Activated CD4-positive, alpha-beta T cell treated with anti-CD3 and anti-CD28 coated beads, Interleukin-2, amount 10 ng/mL, durations not matched to agents 24 days and 14 days (primary cell): Measurements from ENCODE around the gene SERPINB6. TPM values are rescaled to one million over a fixed set of nuclear protein-coding genes. Genes with fewer than 3 reads are reported as not detected.
A peak's percentile ranks its signal among the peaks of the same experiment; 100 is the strongest.
"Not testable (repeated sequence)": the region's sequence is repeated elsewhere in the genome, so short reads cannot be mapped to it uniquely, and the experiment has no call there.

ENCODE experiments used
- DNase-seq: peaks from one replicate; pipeline ENCODE4 v3.0.0; 2022
- H3K27ac Mint-ChIP-seq: one replicate; pipeline ENCODE4 v1.8.0; 2022; ENCODE audit warnings: mild to moderate bottlenecking, mixed read lengths
- H3K27me3 Mint-ChIP-seq: one replicate; pipeline ENCODE4 v1.8.0; 2022; ENCODE audit warnings: mixed read lengths
- H3K36me3 Mint-ChIP-seq: one replicate; pipeline ENCODE4 v1.8.0; 2022; ENCODE audit warnings: low read depth, mild to moderate bottlenecking, mixed read lengths
- H3K4me1 Mint-ChIP-seq: one replicate; pipeline ENCODE4 v1.8.0; 2021; ENCODE audit warnings: mixed read lengths
- H3K4me3 Mint-ChIP-seq: one replicate; pipeline ENCODE4 v1.8.0; 2022; ENCODE audit warnings: mild to moderate bottlenecking, moderate library complexity, mixed read lengths
- H3K9me3 Mint-ChIP-seq: one replicate; pipeline ENCODE4 v1.8.0; 2021; ENCODE audit warnings: mixed read lengths
- intact Hi-C: fragments of 100-400 bp; cut with micrococcal nuclease; formaldehyde crosslinking; loops from one replicate; pipeline ENCODE4 v1.15.1; 2023
- total RNA-seq: library from RNA; stranded (reverse); gene quantifications from 2 replicates; pipeline ENCODE4 v1.2.3, GENCODE V29; 2022

The SERPINB6 gene
- total RNA-seq, 1 donor from 2014 or later = 33.1 TPM

- Mint-ChIP-seq H3K9me3 (peaks cover 7% of the 10 kb centered on the region), H3K36me3 (peaks cover 3% of the 10 kb centered on the region), H3K4me1 (peaks cover 21% of the 10 kb centered on the region), H3K27ac (no peak overlapping the region), H3K4me3 (no peak overlapping the region), H3K27me3 (peaks cover 12% of the 10 kb centered on the region)
- no peak for DNase-seq
- intact Hi-C loops = no loop called here
Measured at GRCh38 chr6:2920671-2921112, 50.7 kb downstream of the SERPINB6 start.

- peaks cover 3% of the 10 kb centered on the region for H3K36me3 Mint-ChIP-seq
- no peak overlapping the region for H3K27ac Mint-ChIP-seq
- intact Hi-C loops = no loop called here
- no peak overlapping the region for H3K4me3 Mint-ChIP-seq
- peaks cover 7% of the 10 kb centered on the region for H3K9me3 Mint-ChIP-seq
- H3K27me3 Mint-ChIP-seq = peaks cover 10% of the 10 kb centered on the region
- peaks cover 21% of the 10 kb centered on the region for H3K4me1 Mint-ChIP-seq
- DNase-seq = no peak
Measured at GRCh38 chr6:2919886-2920285, 51.5 kb downstream of the SERPINB6 start.

- Mint-ChIP-seq H3K9me3 (peaks cover 7% of the 10 kb centered on the region), H3K27me3 (peaks cover 10% of the 10 kb centered on the region), H3K4me1 (peaks cover 19% of the 10 kb centered on the region), H3K36me3 (peaks cover 3% of the 10 kb centered on the region), H3K4me3 (peak overlapping the region; percentile 23), H3K27ac (peak overlapping the region; percentile 56)
- no peak for DNase-seq
- intact Hi-C loops = no loop called here
Measured at GRCh38 chr6:2919401-2919800, 52.0 kb downstream of the SERPINB6 start.

- peak; percentile 71 for DNase-seq
- H3K4me1 Mint-ChIP-seq = peaks cover 19% of the 10 kb centered on the region
- peak overlapping the region; percentile 56 for H3K27ac Mint-ChIP-seq
- peaks cover 10% of the 10 kb centered on the region for H3K27me3 Mint-ChIP-seq
- intact Hi-C loops = no loop called here
- peaks cover 3% of the 10 kb centered on the region for H3K36me3 Mint-ChIP-seq
- H3K9me3 Mint-ChIP-seq = peaks cover 7% of the 10 kb centered on the region
- peak overlapping the region; percentile 23 for H3K4me3 Mint-ChIP-seq
Measured at GRCh38 chr6:2918936-2919335, 52.4 kb downstream of the SERPINB6 start.

GRCh38 chr6:2917801-2918445 is 53.4 kb downstream of the SERPINB6 start:
- intact Hi-C loops = no loop called here
- peaks cover 9% of the 10 kb centered on the region for H3K27me3 Mint-ChIP-seq
- H3K4me3 Mint-ChIP-seq = no peak overlapping the region
- H3K9me3 Mint-ChIP-seq = peaks cover 7% of the 10 kb centered on the region
- no peak for DNase-seq
- peaks cover 3% of the 10 kb centered on the region for H3K36me3 Mint-ChIP-seq
- no peak overlapping the region for H3K27ac Mint-ChIP-seq
- H3K4me1 Mint-ChIP-seq = peaks cover 16% of the 10 kb centered on the region

- peaks cover 7% of the 10 kb centered on the region for H3K27me3 Mint-ChIP-seq
- H3K4me3 Mint-ChIP-seq = no peak overlapping the region
- peaks cover 3% of the 10 kb centered on the region for H3K36me3 Mint-ChIP-seq
- H3K27ac Mint-ChIP-seq = no peak overlapping the region
- peaks cover 16% of the 10 kb centered on the region for H3K4me1 Mint-ChIP-seq
- H3K9me3 Mint-ChIP-seq = peaks cover 7% of the 10 kb centered on the region
- DNase-seq = no peak
- intact Hi-C loops = no loop called here
Measured at GRCh38 chr6:2917065-2917464, 54.3 kb downstream of the SERPINB6 start.

GRCh38 chr6:2916158-2916925 is 55.0 kb downstream of the SERPINB6 start:
- H3K4me3 Mint-ChIP-seq = no peak overlapping the region
- H3K27me3 Mint-ChIP-seq = peaks cover 4% of the 10 kb centered on the region
- intact Hi-C loops = no loop called here
- H3K27ac Mint-ChIP-seq = no peak overlapping the region
- peaks cover 7% of the 10 kb centered on the region for H3K9me3 Mint-ChIP-seq
- H3K36me3 Mint-ChIP-seq = peaks cover 3% of the 10 kb centered on the region
- no peak for DNase-seq
- peaks cover 20% of the 10 kb centered on the region for H3K4me1 Mint-ChIP-seq

DNA sequence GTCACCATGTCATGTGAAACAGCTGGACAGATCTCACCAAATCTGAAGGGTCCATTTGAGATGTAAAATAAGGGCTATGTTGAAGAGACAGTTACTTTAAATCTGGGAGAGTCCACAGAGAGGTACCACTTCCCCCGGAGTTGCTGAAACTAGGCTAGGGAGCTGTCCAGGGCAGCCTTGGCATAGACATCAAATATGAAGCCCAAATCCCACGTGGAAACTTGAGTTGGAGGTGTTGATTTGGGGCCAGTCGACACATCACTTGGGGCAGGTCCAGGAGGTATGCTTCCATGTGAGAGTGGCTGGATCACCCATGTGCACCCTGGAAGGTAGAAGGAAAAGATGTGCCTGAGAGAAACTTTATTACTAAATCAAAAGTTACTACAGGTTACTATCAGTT is 56.2 kb downstream of the SERPINB6 start:
- intact Hi-C loops = no loop called here
- Mint-ChIP-seq H3K27me3 (peaks cover 1% of the 10 kb centered on the region), H3K36me3 (peaks cover 3% of the 10 kb centered on the region), H3K9me3 (peaks cover 7% of the 10 kb centered on the region), H3K27ac (no peak overlapping the region), H3K4me1 (peaks cover 26% of the 10 kb centered on the region), H3K4me3 (no peak overlapping the region)
- no peak for DNase-seq

DNA sequence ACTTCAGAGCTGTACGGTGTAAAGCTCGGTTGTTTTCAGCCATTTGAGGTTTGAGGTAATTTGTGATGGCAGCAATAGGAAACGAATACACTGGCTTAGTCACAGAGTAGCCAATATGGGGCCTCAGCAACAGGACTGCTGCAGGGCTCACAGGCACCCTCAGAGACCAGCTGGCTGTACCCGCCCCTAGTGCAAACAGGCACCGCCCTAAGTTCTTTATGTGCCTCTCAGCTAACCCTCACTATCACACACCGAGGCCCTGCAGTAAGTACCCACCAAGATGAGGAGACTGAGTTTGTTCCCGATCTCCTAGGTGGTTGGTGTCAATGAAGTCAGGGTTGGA is 57.1 kb downstream of the SERPINB6 start:
- Mint-ChIP-seq H3K9me3 (peaks cover 5% of the 10 kb centered on the region), H3K27ac (no peak overlapping the region), H3K4me1 (peaks cover 28% of the 10 kb centered on the region), H3K36me3 (peaks cover 1% of the 10 kb centered on the region), H3K27me3 (peaks cover 1% of the 10 kb centered on the region), H3K4me3 (no peak overlapping the region)
- DNase-seq = no peak
- intact Hi-C loops = no loop called here

- peaks cover 1% of the 10 kb centered on the region for H3K27me3 Mint-ChIP-seq
- peaks cover 26% of the 10 kb centered on the region for H3K4me1 Mint-ChIP-seq
- H3K9me3 Mint-ChIP-seq = no peaks in the 10 kb centered on the region
- no peak for DNase-seq
- no peak overlapping the region for H3K27ac Mint-ChIP-seq
- no peak overlapping the region for H3K4me3 Mint-ChIP-seq
- H3K36me3 Mint-ChIP-seq = no peaks in the 10 kb centered on the region
- intact Hi-C loops = no loop called here
Measured at GRCh38 chr6:2913621-2914317, 57.6 kb downstream of the SERPINB6 start.

DNA sequence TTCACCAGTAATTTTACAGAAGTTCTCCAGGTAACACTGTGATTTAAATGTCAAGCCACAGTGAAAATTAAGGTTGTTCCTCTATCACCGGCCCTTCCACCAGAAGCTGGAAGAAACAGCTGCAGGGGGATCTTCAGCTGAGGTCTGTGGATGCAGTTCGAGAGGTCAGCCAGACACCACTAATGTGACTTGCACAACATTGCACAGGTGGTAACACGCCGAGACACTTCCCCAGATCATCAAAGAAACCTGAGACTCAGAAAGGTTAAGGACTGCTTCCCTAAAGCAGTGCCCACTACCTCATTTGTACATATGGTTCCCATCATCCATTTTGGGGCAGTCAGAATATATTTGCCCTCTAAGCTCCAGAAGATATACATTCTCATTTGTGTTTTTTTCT is 60.2 kb downstream of the SERPINB6 start:
- intact Hi-C loops = loop anchor here (1.0 to 2.0 kb wide), 3 partner anchors 22 to 120 kb away; no protein-coding TSS in a partner anchor
- Mint-ChIP-seq H3K27me3 (peaks cover 1% of the 10 kb centered on the region), H3K27ac (no peak overlapping the region), H3K9me3 (peaks cover 4% of the 10 kb centered on the region), H3K4me1 (peaks cover 35% of the 10 kb centered on the region), H3K36me3 (no peaks in the 10 kb centered on the region), H3K4me3 (no peak overlapping the region)
- peak; percentile 52 for DNase-seq

DNA sequence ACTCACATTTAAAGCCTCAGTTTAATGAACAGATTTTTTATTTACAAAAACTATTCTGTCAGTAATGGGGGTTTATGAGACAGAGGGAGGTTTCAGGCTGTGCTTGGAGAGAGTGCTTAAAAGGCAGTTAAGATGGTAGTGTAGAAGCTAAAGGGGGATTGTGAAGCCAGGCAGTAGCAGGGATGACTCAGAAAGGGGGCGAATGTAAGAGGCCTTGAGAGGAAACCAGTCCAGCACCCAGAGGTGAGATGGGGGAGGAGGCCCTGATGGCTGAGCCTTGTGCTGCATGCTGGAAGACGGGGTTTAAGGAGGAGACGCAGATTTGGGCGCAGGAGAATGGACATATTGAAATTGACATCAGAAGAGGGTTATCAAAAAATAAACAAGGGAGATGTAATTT is 61.6 kb downstream of the SERPINB6 start:
- intact Hi-C loops = loop anchor here (2.0 kb wide), 1 partner anchor 23 kb away; no protein-coding TSS in a partner anchor
- Mint-ChIP-seq H3K4me3 (no peak overlapping the region), H3K36me3 (no peaks in the 10 kb centered on the region), H3K27ac (no peak overlapping the region), H3K4me1 (peaks cover 39% of the 10 kb centered on the region), H3K27me3 (peaks cover 1% of the 10 kb centered on the region), H3K9me3 (peaks cover 4% of the 10 kb centered on the region)
- peak; percentile 57 for DNase-seq

GRCh38 chr6:2909051-2909606 is 62.2 kb downstream of the SERPINB6 start:
- intact Hi-C loops, H3K4me3 Mint-ChIP-seq, DNase-seq, H3K36me3 Mint-ChIP-seq, H3K27me3 Mint-ChIP-seq, H3K9me3 Mint-ChIP-seq, H3K27ac Mint-ChIP-seq: not testable (repeated sequence)
- H3K4me1 Mint-ChIP-seq = peaks cover 39% of the 10 kb centered on the region

DNA sequence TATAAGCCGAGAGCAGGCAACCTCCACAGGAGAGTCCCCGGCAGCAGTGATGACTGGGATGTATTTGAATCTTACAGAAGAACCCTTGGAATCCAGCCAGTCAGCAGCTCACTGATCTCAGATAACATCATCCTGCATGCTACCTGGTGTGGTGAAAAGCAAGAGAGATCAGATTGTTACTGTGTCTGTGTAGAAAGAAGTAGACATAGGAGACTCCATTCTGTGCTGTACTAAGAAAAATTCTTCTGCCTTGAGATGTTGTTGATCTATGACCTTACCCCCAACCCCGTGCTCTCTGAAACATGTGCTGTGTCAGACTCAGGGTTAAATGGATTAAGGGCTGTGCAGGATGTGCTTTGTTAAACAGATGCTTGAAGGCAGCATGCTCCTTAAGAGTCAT is 62.9 kb downstream of the SERPINB6 start:
- H3K4me3 Mint-ChIP-seq, intact Hi-C loops, H3K27me3 Mint-ChIP-seq, H3K9me3 Mint-ChIP-seq, H3K27ac Mint-ChIP-seq, H3K36me3 Mint-ChIP-seq: not testable (repeated sequence)
- DNase-seq = peak; percentile 58
- peaks cover 39% of the 10 kb centered on the region for H3K4me1 Mint-ChIP-seq
